Tongue (tissue), 2 donors: ENCODE measurements around the gene FARSA. TPM values are rescaled to one million over a fixed set of nuclear protein-coding genes. Genes with fewer than 3 reads are reported as not detected.
A peak's percentile ranks its signal among the peaks of the same experiment; 100 is the strongest.
"Not testable (repeated sequence)": the region's sequence is repeated elsewhere in the genome, so short reads cannot be mapped to it uniquely, and the experiment has no call there.

Experiments
- DNase-seq: peaks from one replicate; pipeline ENCODE4 v3.0.0-alpha.2; 2015
- total RNA-seq: library from RNA; depleted of rRNA; stranded (reverse); fragments of >200 nt; gene quantifications from one replicate; pipeline ENCODE4 v1.2.3, GENCODE V29; 2014

Gene FARSA
- total RNA-seq, 1 donor from 2014 or later, result 36.9 TPM

DNA sequence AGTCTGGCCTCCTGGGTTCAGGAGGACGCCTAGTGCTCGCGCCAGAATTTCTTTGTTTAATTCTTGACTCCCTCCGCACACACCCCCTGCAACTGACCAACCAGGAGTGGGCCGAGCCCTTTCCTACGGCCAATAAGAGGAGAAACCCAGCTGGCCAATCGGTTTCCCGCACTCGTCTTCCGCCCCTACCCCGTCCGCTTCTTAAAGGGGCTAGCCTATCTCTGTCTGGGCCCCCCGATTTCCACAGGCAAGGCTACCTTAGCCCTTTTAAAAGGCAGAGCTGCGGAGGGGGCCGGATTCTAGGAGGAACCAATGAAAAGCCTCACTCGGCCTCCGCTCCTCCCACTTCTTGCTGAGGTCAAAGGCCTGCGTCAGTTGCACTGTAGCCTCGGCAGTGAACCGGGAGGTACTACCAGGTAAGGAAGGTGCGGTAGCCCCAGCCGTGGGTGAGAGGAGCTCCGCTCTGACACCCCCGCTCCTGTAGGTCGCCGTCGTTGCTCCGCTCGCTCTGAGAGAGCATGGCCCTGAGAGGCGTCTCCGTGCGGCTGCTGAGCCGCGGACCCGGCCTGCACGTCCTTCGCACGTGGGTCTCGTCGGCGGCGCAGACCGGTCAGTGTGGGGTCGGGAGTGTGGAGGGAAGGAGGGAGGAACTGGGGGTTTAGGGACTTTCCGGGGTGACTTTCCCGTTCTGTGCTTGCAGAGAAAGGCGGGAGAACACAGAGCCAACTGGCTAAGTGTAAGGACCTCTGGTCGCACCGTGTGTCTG, 42.5 kb downstream of the FARSA start, which contains the start of gene GCDH:
TSS of gene GCDH (plus strand) at position 374 of the 766 bp plus-strand sequence. CDS start at position 519, 145 bp downstream.
- DNase-seq, result peak; percentile 99

DNA sequence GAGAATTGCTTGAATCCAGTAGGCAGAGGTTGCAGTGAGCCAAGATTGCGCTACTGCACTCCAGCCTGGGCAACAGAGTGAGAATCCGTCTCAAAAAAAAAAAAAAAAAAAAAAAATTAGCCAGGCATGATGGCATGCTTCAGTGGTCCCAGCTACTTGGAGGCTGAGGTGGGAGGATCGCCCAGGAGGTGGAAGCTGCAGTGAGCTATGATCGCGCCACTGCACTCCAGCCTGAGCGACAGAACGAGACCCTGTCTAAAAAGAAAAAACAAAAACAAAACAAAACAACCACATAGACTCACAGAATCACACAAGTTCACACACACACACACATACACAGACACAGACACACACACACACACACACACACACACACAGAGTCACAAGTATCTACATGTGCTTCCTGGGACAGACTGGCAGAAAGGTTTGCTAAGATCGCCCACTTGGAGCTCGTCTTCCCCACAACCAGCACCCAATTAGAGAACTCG, 43.2 kb downstream of the FARSA start:
- not testable (repeated sequence) for DNase-seq

DNA sequence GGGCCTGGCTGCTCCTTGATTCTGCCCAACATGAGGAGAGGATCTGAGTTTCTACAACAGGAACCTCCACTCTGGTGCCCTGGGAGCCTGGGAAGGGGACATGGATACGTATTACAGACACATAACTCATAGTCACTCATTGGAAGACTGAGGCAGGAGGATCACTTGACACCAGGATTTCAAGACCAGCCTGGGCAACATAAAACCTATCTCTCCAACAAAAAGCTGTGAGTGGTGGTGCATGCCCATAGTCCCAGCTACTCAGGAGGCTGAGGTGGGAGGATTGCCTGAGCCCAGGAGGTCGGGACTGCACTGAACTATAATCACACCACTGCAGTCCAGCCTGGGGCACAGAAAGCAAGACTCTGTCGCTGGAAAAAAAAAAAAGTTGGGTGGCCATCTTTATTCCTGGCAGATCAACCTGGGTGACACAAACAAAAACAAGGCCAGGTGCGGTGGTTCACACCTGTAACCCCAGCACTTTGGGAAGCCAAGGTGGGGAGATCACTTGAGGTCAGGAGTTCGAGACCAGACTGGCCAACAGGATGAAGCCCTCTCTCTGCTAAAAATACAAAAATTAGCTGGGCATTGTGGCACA, 45.4 kb downstream of the FARSA start:
- DNase-seq, result no peak

DNA sequence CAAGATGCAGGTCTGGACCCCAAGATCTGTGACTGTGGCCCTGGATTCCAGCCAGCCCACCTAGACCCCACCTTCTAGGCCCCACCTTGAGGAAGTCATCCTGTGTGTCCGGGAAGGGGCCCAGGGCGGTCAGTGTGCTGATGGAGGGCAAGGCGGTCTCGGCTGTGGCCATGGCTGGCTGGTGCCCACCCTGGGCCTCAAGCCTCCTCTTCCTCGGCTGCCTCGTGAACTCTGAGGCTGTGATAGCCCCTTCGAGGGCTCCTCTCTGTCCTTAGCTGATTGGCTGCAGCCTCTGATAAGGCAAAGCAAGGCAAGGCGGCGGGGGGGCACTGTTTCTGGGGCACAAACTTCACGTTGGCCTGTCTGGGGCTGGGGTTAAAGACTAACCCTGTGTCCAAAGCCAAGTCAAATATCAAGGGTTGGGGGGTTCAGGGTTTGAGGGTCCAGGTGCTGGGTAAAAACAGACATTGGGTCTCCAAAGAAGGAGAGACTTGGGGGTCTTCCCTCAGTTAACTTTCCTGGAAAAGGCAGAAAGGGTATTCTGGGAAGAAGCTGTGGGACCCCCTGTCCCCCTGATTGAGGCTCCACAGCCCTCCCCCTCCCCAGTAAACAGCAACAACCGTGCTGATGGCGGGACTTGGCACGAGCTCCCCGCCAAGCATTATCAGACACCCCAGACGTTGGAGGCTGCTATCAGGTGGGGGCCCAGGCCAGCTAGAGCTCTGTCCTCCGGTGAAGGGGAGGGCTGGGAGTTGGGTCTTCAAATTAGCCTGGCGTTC, 46.4 kb downstream of the FARSA start, which contains the start of gene KLF1:
TSS of gene KLF1 (minus strand) at position 233 of the 779 bp plus-strand sequence. CDS start at position 172, 61 bp downstream.
- DNase-seq, result no peak

DNA sequence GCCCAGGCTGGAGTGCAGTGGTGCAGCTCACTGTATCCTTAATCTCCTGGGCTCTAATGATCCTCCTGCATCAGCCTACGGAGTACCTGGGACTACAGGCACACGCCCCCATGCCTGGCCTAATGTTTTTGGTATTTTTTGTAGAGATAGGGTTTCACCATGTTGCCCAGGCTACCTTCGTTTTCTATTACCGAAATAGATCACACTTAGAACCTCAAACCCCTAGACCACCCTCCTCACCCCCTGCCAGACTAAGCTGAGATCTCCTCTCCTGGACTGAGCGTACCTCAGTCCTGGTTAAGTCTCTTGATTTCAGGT, 46.9 kb downstream of the FARSA start:
- no peak for DNase-seq

GRCh38 chr19:12885749-12886650, 47.5 kb downstream of the FARSA start:
- DNase-seq, result no peak

- peak; percentile 62 for DNase-seq
Observed at GRCh38 chr19:12884926-12885748, 48.4 kb downstream of the FARSA start.

DNA sequence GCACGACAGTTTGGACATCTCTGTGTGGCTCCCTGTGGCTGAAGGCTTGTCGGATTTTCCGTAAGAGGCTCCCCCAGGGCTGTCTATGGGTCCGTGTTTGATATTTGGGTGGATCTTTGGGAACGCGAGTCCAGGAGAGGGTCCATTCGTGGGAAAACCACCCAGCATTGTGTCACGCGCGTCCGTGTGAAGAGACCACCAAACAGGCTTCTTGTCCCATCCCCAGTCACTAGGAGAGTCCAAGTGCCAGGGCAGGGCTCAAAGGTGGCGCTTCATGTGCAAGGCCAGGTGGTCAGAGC, 48.9 kb downstream of the FARSA start:
- DNase-seq, result no peak

- no peak for DNase-seq
Observed at GRCh38 chr19:12884202-12884601, 49.3 kb downstream of the FARSA start.

GRCh38 chr19:12882589-12882988, 50.9 kb downstream of the FARSA start:
- DNase-seq, result no peak

DNA sequence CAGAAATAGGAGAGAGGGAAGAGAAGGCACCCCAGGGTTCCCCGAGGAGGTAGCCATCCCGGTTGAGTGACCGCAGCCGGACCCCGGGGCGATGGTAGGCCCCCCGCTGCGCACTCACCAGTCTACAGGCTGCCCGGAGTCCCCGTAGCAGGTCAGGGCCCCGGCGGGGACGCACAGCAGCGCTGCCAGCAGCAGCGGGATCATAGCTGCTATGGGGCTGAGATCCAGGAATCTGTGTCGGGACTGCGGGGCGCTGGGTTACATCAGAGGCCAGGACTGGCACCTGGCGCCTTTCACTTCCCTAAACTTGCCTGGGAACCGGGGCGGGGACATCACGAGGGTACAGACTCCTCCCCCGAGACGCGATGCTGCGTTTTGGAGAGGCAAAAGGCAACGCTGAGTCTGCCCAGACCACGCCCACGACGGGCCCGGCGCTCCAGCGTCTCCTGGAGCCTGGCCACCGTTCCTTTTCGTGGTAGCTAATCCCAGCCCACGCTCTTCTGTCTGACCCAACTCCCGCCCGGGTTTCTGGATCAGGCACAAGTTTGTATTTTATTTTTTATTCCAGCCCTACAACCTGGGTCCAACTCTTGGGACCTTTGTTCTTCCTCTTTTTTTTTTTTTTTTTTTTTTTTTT, 52.2 kb downstream of the FARSA start, which contains the start of gene DNASE2:
TSS of gene DNASE2 (minus strand) at position 278 of the 637 bp plus-strand sequence. CDS start at position 204, 74 bp downstream.
- DNase-seq, result peak; percentile 96

DNA sequence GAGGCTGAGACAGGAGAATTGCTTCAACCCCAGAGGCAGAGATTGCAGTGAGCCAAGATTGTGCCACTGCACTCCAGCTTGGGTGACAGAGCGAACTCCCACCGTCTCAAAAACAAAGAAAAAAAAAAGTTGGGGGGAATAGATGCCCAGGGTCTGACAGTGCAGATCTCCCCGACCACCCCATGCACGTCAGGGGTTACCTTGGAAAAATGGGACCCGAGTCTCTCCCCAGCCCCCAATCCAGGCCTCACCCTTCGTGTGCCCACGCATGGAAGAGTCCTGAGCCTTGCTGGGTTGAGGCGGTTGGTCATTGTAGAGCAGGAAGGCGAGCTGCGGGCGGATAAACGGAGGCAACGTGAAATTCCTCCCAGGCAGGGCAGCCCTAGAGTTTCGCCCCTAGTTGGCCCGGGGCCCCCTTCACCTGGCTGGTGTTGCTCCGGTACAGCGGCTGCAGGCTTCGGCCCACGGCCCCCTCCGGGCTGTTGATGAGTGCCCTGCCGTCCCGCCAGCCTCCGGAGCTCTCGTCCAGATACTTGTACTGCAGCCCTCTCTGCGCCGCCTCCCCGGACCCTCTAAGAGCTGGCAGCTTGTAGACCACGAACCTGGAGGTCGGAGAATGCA, 52.9 kb downstream of the FARSA start:
- DNase-seq, result no peak

- no peak for DNase-seq
Observed at GRCh38 chr19:12875086-12875485, 58.4 kb downstream of the FARSA start.

DNA sequence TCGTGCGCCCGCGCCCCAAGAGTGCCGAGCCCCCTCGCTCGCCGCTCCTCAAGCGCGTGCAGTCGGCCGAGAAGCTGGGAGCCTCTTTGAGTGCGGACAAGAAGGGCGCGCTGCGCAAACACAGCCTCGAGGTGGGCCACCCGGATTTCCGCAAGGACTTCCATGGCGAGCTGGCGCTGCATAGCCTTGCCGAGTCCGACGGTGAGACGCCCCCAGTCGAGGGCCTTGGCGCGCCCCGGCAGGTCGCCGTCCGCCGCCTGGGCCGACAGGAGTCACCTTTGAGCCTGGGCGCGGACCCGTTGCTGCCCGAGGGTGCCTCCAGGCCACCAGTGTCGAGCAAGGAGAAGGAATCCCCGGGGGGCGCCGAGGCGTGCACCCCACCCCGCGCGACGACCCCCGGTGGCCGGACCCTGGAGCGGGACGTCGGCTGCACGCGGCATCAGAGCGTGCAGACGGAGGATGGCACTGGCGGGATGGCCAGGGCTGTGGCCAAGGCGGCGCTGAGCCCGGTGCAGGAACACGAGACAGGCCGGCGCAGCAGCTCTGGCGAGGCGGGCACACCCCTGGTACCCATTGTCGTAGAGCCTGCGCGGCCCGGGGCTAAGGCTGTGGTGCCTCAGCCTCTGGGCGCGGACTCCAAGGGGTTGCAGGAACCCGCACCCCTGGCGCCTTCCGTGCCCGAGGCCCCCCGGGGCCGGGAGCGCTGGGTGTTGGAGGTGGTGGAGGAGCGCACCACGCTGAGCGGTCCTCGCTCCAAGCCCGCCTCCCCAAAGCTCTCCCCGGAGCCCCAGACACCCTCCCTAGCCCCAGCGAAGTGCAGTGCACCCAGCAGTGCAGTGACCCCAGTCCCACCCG, 59.4 kb downstream of the FARSA start:
- DNase-seq, result no peak

DNA sequence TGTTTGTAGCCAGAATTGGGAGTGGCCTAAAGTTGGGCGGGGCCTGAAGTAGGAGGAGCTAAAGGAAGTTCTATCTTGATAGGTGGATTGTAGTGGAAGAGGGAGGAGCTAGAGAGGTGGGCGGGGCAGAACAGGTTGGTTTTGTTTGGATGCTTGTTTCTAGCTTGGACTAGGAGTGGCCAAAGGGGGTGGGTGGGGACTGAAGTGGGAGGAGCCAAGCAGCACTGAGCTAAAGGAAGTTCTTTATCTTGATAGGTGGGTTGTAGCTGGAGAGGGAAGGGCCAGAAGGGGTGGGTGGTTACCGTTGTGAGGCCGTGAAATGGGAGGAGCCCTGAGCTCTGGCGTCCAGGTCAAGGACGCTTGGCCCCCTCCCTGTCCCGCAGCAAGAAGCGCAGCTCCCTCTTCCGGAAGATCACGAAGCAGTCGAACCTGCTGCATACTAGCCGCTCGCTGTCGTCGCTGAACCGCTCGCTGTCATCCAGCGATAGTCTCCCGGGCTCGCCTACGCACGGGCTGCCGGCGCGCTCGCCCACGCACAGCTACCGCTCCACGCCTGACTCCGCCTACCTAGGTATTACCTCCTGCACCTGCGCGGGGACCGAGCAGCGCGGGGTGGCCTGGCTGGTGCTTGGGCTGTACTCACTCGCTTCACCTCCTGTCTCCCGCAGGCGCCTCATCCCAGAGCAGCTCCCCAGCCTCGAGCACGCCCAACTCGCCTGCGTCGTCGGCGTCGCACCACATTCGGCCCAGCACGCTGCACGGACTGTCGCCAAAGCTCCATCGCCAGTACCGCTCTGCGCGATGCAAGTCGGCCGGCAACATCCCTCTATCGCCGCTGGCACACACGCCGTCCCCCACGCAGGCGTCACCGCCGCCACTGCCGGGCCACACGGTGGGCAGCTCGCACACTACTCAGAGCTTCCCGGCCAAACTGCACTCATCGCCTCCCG, 60.3 kb downstream of the FARSA start:
- DNase-seq, result peak; percentile 41
